A673 (cell line): ENCODE measurements around the gene ADAMTSL1. TPM values are rescaled to one million over a fixed set of nuclear protein-coding genes. Genes with fewer than 3 reads are reported as not detected.

Source experiments
- BruUV-seq: library from RNA; stranded (reverse); fragments of 400-500 nt; replicated peaks from 2 replicates; lab custom pipeline; 2021; lab: Mats Ljungman, UMichigan
- CTCF ChIA-PET: fragments of 300-600 bp; sonication (Branson Sonifier 250); formaldehyde crosslinking; loops from one replicate; lab custom pipeline; 2022; ENCODE audit warnings: antibody characterized with exemption; lab: Charles Lee
- POLR2A ChIA-PET: fragments of 300-600 bp; sonication (Branson Sonifier 250); formaldehyde crosslinking; loops from one replicate; lab custom pipeline; 2022; ENCODE audit warnings: antibody characterized with exemption; ENCODE audit not compliant: low non-redundant PET; lab: Charles Lee
- DNase-seq: peaks from one replicate; pipeline ENCODE4 v3.0.0-alpha.2; 2015; ENCODE audit warnings: low spot score
- H3K27ac ChIP-seq: fragments of 200-600 bp; sonication (generic); 2 replicates; pipeline ENCODE4 v1.5.1; 2016; ENCODE audit warnings: mixed run types, low read depth, mild to moderate bottlenecking, mixed read lengths, antibody characterized with exemption, low read length; ENCODE audit not compliant: poor library complexity, severe bottlenecking
- H3K27me3 ChIP-seq: fragments of 200-600 bp; sonication (generic); replicated peaks from 2 replicates; pipeline ENCODE4 v1.6.1; 2017; ENCODE audit warnings: mixed run types, low read depth, mild to moderate bottlenecking, mixed read lengths, antibody characterized with exemption, low read length; ENCODE audit not compliant: insufficient read depth, poor library complexity
- H3K36me3 ChIP-seq: fragments of 200-600 bp; sonication (generic); 2 replicates; pipeline ENCODE4 v1.6.1; 2016; ENCODE audit warnings: mixed run types, mild to moderate bottlenecking, mixed read lengths, antibody characterized with exemption, low read length; ENCODE audit not compliant: insufficient read depth, poor library complexity, severe bottlenecking
- H3K4me1 ChIP-seq: fragments of 200-600 bp; sonication (generic); 2 replicates; pipeline ENCODE4 v1.6.1; 2017; ENCODE audit warnings: mixed run types, mild to moderate bottlenecking, mixed read lengths, antibody characterized with exemption, low read length; ENCODE audit not compliant: insufficient read depth, poor library complexity, severe bottlenecking
- H3K4me3 ChIP-seq: fragments of 200-600 bp; sonication (generic); 2 replicates; pipeline ENCODE4 v1.5.1; 2016; ENCODE audit warnings: low read depth, mixed run types, mild to moderate bottlenecking, mixed read lengths, low read length; ENCODE audit not compliant: poor library complexity, severe bottlenecking
- H3K9me3 ChIP-seq: fragments of 200-600 bp; sonication (generic); 2 replicates; pipeline ENCODE4 v1.6.1; 2016; ENCODE audit warnings: mixed run types, low read depth, mild to moderate bottlenecking, mixed read lengths, antibody characterized with exemption, low read length; ENCODE audit not compliant: poor library complexity, severe bottlenecking
- EZH2 ChIP-seq: fragments of 200-600 bp; sonication (generic); IDR thresholded peaks from 2 replicates; pipeline ENCODE4 v1.6.1; 2017; ENCODE audit warnings: borderline replicate concordance, low read depth, mild to moderate bottlenecking, mixed read lengths, antibody characterized with exemption, low read length; ENCODE audit not compliant: poor library complexity, severe bottlenecking
- intact Hi-C: fragments of 100-400 bp; cut with micrococcal nuclease; formaldehyde crosslinking; loops from one replicate; pipeline ENCODE4 v1.10.0; 2022; ENCODE audit not compliant: unreplicated experiment
- total RNA-seq: library from RNA; stranded (reverse); gene quantifications from 2 replicates; pipeline ENCODE4 v1.2.3, GENCODE V29; 2021
- TF ChIP-seq, protein P1 (sequence below): fragments of 300-800, 200-600 bp; sonication (generic); conservative IDR thresholded peaks from 2 replicates; pipeline ENCODE4 v1.5.1; 2017; ENCODE audit warnings: low read depth, mild to moderate bottlenecking, antibody characterized with exemption, low read length, moderate library complexity, mixed read lengths

The ADAMTSL1 gene
- total RNA-seq, 1 experiment from 2014 or later: not detected

DNA sequence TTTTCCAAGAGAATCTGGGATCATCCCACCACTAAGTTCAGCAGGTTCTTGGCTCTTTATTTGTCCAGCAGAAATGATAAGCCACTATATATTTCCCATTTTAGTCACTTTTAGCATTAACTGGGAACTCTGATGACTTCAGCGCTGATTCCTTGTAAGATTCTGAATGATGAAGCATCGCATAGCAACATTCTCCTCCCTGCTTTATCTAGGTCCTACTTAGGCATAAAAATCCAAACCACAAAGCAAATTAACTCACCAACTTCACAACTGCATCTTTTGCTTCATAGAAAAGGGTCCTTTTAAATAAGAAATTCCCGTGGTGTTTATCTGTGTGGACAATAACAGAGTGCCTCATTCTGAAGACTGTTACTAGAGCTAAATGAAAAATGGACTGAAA, 355.1 kb downstream of the ADAMTSL1 start:
- H3K27ac ChIP-seq: no peak overlapping the region
- BruUV-seq: no TSS peak
- H3K4me1 ChIP-seq: no peaks in the 10 kb centered on the region
- no peaks in the 10 kb centered on the region for H3K36me3 ChIP-seq
- intact Hi-C loops: no loop called here
- no peaks in the 10 kb centered on the region for H3K9me3 ChIP-seq
- no peaks in the 10 kb centered on the region for H3K27me3 ChIP-seq
- no peak for DNase-seq
- POLR2A ChIA-PET: no interaction called here
- H3K4me3 ChIP-seq: no peak overlapping the region
- TF ChIP-seq, protein P1, sequence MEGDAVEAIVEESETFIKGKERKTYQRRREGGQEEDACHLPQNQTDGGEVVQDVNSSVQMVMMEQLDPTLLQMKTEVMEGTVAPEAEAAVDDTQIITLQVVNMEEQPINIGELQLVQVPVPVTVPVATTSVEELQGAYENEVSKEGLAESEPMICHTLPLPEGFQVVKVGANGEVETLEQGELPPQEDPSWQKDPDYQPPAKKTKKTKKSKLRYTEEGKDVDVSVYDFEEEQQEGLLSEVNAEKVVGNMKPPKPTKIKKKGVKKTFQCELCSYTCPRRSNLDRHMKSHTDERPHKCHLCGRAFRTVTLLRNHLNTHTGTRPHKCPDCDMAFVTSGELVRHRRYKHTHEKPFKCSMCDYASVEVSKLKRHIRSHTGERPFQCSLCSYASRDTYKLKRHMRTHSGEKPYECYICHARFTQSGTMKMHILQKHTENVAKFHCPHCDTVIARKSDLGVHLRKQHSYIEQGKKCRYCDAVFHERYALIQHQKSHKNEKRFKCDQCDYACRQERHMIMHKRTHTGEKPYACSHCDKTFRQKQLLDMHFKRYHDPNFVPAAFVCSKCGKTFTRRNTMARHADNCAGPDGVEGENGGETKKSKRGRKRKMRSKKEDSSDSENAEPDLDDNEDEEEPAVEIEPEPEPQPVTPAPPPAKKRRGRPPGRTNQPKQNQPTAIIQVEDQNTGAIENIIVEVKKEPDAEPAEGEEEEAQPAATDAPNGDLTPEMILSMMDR: no peak
- no peak for TF ChIP-seq EZH2
- CTCF ChIA-PET: no interaction called here

DNA sequence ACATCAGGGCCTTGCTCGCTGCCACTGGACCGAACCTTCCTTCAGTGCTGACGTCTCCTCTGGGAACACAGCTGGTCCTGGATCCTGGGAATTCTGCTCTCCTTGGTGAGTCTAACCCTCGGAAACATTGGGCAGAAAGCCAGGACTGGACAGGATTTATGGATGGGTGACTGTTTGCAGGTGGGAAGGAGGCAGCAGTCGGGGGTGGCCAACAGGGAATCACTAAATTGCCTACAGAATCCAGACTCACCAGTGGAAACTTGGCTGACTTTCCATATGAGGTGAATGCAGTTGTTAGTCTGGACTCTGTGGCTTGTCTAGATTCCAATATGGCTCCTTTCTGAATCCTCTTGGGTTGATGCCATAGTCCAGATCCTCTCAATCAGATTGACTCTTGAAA, 355.9 kb downstream of the ADAMTSL1 start:
- Histone ChIP-seq H3K27ac (no peak overlapping the region), H3K9me3 (no peaks in the 10 kb centered on the region), H3K27me3 (no peaks in the 10 kb centered on the region), H3K4me3 (no peak overlapping the region), H3K36me3 (no peaks in the 10 kb centered on the region), H3K4me1 (no peaks in the 10 kb centered on the region)
- DNase-seq: no peak
- intact Hi-C loops: no loop called here
- TF ChIP-seq, protein P1: no peak
- no peak for TF ChIP-seq EZH2
- CTCF ChIA-PET: no interaction called here
- POLR2A ChIA-PET: no interaction called here
- BruUV-seq: no TSS peak

DNA sequence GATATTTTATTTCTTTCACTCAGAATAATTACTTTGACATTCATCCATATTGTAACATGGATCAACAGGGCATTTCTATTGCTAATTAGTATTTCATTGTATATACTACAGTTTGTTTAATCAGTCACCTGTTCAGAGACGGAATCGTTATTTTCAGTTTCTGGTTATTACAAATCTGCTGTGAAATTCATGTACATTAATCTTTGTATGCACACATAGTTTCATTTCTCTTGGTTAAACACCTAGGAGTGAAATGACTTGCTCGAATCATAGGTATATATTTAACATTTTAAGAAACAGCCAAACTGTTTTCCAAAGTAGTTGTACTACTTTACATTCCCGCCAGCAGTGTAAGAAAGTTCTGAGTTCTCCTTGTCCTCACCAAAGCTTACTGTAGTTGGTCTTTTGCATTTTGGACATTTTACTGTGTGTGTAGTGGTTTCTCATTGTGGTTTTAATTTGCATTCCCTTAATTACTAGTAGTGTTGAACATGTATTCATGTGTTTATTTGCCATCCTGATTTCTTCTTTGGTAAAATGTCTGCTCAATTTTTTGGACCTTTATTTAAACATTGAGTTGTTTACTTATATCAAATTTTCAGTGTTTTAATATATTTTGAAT, 360.9 kb downstream of the ADAMTSL1 start:
- no peak overlapping the region for H3K4me3 ChIP-seq
- TF ChIP-seq, protein P1: no peak
- no peak for TF ChIP-seq EZH2
- intact Hi-C loops: no loop called here
- H3K36me3 ChIP-seq: no peaks in the 10 kb centered on the region
- BruUV-seq: no TSS peak
- no peaks in the 10 kb centered on the region for H3K4me1 ChIP-seq
- CTCF ChIA-PET: no interaction called here
- H3K27me3 ChIP-seq: no peaks in the 10 kb centered on the region
- DNase-seq: no peak
- POLR2A ChIA-PET: no interaction called here
- no peak overlapping the region for H3K27ac ChIP-seq
- H3K9me3 ChIP-seq: no peaks in the 10 kb centered on the region
